Colonic mucosa (tissue), 4 donors: ENCODE results near the gene PRKN. TPM values are rescaled to one million over a fixed set of nuclear protein-coding genes. Genes with fewer than 3 reads are reported as not detected.

Experiments
- DNase-seq: peaks from one replicate; pipeline ENCODE4 v3.0.0-alpha.2; 2020
- H3K27ac ChIP-seq: fragments of 200-600 bp; one replicate; pipeline ENCODE4 v1.8.0; 2021
- H3K27me3 ChIP-seq: fragments of 200-600 bp; one replicate; pipeline ENCODE4 v1.8.0; 2021
- H3K36me3 ChIP-seq: fragments of 200-600 bp; one replicate; pipeline ENCODE4 v1.8.0; 2021
- H3K4me1 ChIP-seq: fragments of 200-600 bp; one replicate; pipeline ENCODE4 v1.8.0; 2021; ENCODE audit warnings: mild to moderate bottlenecking
- H3K4me3 ChIP-seq: fragments of 200-600 bp; one replicate; pipeline ENCODE4 v1.8.0; 2021
- H3K9ac ChIP-seq, 2 donors: one replicate each; pipeline ENCODE4 v1.7.0; 2013; ENCODE audit warnings: control low read depth in 2 of 2, low read depth in 2 of 2, low read length in 2 of 2
- H3K9me3 ChIP-seq: fragments of 200-600 bp; one replicate; pipeline ENCODE4 v1.8.0; 2021
- intact Hi-C: fragments of 100-400 bp; cut with DNase I; formaldehyde crosslinking; loops from one replicate; pipeline ENCODE4 v1.14.1; 2022
- total RNA-seq, 2 donors: library from RNA; stranded (reverse); fragmentation: NEBNext Ultra II Directional in 1 of 2; extraction: Animal tissue kit (Norgen Biotek cat#: 25700) in 1 of 2; gene quantifications; one replicate each; pipeline ENCODE4 v1.2.1, GENCODE V29; 2021
- TF ChIP-seq, protein P1 (sequence below): fragments of 200-600 bp; IDR thresholded peaks from one replicate; pipeline ENCODE4 v1.8.0; 2022; ENCODE audit warnings: antibody characterized with exemption, mild to moderate bottlenecking
- donor health status: healthy.
- donor health status: DM: no; HTN: no; CAD: no.
- donor health status: DM: no; HTN: no; CAD: no.

The PRKN gene
- total RNA-seq, 2 donors from 2014 or later: 3.7 to 8.1 TPM

- TF ChIP-seq, protein P1, sequence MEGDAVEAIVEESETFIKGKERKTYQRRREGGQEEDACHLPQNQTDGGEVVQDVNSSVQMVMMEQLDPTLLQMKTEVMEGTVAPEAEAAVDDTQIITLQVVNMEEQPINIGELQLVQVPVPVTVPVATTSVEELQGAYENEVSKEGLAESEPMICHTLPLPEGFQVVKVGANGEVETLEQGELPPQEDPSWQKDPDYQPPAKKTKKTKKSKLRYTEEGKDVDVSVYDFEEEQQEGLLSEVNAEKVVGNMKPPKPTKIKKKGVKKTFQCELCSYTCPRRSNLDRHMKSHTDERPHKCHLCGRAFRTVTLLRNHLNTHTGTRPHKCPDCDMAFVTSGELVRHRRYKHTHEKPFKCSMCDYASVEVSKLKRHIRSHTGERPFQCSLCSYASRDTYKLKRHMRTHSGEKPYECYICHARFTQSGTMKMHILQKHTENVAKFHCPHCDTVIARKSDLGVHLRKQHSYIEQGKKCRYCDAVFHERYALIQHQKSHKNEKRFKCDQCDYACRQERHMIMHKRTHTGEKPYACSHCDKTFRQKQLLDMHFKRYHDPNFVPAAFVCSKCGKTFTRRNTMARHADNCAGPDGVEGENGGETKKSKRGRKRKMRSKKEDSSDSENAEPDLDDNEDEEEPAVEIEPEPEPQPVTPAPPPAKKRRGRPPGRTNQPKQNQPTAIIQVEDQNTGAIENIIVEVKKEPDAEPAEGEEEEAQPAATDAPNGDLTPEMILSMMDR: no peak
- Histone ChIP-seq H3K4me3 (no peak overlapping the region), H3K27ac (no peak overlapping the region), H3K9ac (no peak overlapping the region), H3K4me1 (no peaks in the 10 kb centered on the region), H3K36me3 (no peaks in the 10 kb centered on the region), H3K9me3 (no peaks in the 10 kb centered on the region), H3K27me3 (no peaks in the 10 kb centered on the region)
- no peak for DNase-seq
- intact Hi-C loops: no loop called here
These were observed 527.5 kb downstream of the PRKN start for GRCh38 chr6:162200041-162200440.

- Histone ChIP-seq H3K9me3 (no peaks in the 10 kb centered on the region), H3K4me1 (no peaks in the 10 kb centered on the region), H3K9ac (no peak overlapping the region), H3K4me3 (no peak overlapping the region), H3K27me3 (no peaks in the 10 kb centered on the region), H3K27ac (no peak overlapping the region), H3K36me3 (no peaks in the 10 kb centered on the region)
- intact Hi-C loops: no loop called here
- no peak for DNase-seq
- TF ChIP-seq, protein P1: no peak
These were observed 528.6 kb downstream of the PRKN start for GRCh38 chr6:162198925-162199324.

GRCh38 chr6:162198076-162198475, 529.5 kb downstream of the PRKN start:
- H3K9ac ChIP-seq: no peak overlapping the region
- DNase-seq: no peak
- H3K27me3 ChIP-seq: no peaks in the 10 kb centered on the region
- no peak overlapping the region for H3K4me3 ChIP-seq
- no peaks in the 10 kb centered on the region for H3K9me3 ChIP-seq
- intact Hi-C loops: no loop called here
- H3K36me3 ChIP-seq: no peaks in the 10 kb centered on the region
- H3K27ac ChIP-seq: no peak overlapping the region
- H3K4me1 ChIP-seq: no peaks in the 10 kb centered on the region
- TF ChIP-seq, protein P1: no peak

- intact Hi-C loops: no loop called here
- no peak for DNase-seq
- H3K4me3 ChIP-seq: no peak overlapping the region
- H3K27me3 ChIP-seq: no peaks in the 10 kb centered on the region
- no peak overlapping the region for H3K27ac ChIP-seq
- no peaks in the 10 kb centered on the region for H3K9me3 ChIP-seq
- H3K4me1 ChIP-seq: no peaks in the 10 kb centered on the region
- TF ChIP-seq, protein P1: no peak
- H3K36me3 ChIP-seq: no peaks in the 10 kb centered on the region
- H3K9ac ChIP-seq: no peak overlapping the region
These were observed 532.1 kb downstream of the PRKN start for GRCh38 chr6:162195441-162195840.

GRCh38 chr6:162190981-162191380, 536.6 kb downstream of the PRKN start:
- intact Hi-C loops: no loop called here
- no peaks in the 10 kb centered on the region for H3K36me3 ChIP-seq
- no peak overlapping the region for H3K4me3 ChIP-seq
- no peaks in the 10 kb centered on the region for H3K4me1 ChIP-seq
- H3K9me3 ChIP-seq: no peaks in the 10 kb centered on the region
- H3K27ac ChIP-seq: no peak overlapping the region
- TF ChIP-seq, protein P1: no peak
- H3K9ac ChIP-seq: no peak overlapping the region
- no peak for DNase-seq
- H3K27me3 ChIP-seq: no peaks in the 10 kb centered on the region
